Measurements from ENCODE around the gene TCIRG1.

GRCh38 chr11:68076371-68077042 lies 37.7 kb downstream of the TCIRG1 start:
- TF ChIP-seq POLR2A (IDR thresholded peaks at IDR 0.05), result no peak
- peak in 1 of 5 experiments; percentile 7 for TF ChIP-seq CTCF (IDR thresholded peaks at IDR 0.05)
- no peak for TF ChIP-seq POLR2AphosphoS5 (IDR thresholded peaks at IDR 0.05)
- TF ChIP-seq EP300 (IDR thresholded peaks at IDR 0.05; ENCODE audit: low read depth), result no peak
